Measurements from ENCODE around the gene TMPRSS4.

- TF ChIP-seq, protein P1, sequence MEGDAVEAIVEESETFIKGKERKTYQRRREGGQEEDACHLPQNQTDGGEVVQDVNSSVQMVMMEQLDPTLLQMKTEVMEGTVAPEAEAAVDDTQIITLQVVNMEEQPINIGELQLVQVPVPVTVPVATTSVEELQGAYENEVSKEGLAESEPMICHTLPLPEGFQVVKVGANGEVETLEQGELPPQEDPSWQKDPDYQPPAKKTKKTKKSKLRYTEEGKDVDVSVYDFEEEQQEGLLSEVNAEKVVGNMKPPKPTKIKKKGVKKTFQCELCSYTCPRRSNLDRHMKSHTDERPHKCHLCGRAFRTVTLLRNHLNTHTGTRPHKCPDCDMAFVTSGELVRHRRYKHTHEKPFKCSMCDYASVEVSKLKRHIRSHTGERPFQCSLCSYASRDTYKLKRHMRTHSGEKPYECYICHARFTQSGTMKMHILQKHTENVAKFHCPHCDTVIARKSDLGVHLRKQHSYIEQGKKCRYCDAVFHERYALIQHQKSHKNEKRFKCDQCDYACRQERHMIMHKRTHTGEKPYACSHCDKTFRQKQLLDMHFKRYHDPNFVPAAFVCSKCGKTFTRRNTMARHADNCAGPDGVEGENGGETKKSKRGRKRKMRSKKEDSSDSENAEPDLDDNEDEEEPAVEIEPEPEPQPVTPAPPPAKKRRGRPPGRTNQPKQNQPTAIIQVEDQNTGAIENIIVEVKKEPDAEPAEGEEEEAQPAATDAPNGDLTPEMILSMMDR (IDR thresholded peaks at IDR 0.05): no peak
- TF ChIP-seq POLR2A (IDR thresholded peaks at IDR 0.05): no peak
Measured at GRCh38 chr11:118054712-118055640, 21.9 kb upstream of the TMPRSS4 start.
